NCI-H1694 (cell line): ENCODE data around the gene OLFML1.

Experiments used
- DNase-seq: peaks from one replicate; lab custom pipeline; 2025; lab: John Stamatoyannopoulos, UW

Gene OLFML1

DNA sequence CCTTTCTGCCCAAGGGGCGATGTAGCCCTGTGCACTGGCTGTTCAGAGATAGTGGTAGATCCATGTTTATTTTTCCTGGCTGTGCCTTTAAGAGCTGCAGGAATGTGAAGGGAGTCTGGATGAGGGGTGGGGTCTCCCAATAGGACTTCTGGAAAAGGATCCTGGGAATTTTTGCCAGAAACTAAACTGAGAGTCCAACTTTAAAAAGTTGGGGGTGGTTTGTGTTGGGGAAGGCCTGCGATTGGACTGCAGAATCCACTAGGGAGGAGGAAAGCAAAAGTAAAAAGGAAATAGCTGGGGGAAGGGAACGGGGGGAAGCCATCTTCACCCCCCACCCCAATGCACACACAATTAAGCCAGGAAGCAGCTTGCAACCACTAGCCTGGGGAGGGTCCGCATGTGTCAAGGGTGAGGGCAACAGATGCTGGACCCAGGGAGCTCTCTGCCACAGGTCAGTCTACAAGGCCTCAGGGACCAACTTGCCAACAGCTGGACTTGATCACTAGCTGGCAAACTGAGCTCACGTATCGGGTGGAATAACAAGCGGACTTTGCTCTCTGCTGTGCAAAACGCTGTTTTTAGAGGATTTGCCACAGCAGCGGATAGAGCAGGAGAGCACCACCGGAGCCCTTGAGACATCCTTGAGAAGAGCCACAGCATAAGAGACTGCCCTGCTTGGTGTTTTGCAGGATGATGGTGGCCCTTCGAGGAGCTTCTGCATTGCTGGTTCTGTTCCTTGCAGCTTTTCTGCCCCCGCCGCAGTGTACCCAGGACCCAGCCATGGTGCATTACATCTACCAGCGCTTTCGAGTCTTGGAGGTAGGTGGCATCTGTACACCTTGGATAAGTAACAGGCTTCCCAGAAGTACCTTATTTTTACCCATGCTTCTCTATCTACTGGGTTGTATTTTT lies at the start of gene OLFML1:
TSS of gene OLFML1 (plus strand) at position 321 of the 912 bp plus-strand sequence. CDS start at position 691, 370 bp downstream.
- no peak for DNase-seq

DNA sequence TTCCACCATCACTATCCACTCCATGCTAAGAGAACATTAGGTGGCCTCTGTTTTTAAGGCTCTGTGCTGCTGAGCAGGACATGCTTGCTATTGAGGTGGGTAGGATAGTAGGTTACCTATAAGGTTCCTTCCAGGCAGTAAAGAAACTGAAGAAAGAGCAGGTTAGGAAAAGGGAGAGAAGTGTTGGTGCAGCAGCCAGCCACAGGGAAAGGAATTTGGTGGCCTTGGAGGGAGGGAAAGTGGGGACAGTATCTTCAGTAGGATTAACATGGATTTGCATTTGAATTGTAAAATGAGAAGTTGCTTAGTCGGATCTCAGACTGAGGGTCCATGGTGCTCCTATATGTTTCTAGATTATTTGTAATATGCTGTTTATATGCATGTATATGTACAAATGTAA lies 49.2 kb upstream of the OLFML1 start:
- DNase-seq = no peak

DNA sequence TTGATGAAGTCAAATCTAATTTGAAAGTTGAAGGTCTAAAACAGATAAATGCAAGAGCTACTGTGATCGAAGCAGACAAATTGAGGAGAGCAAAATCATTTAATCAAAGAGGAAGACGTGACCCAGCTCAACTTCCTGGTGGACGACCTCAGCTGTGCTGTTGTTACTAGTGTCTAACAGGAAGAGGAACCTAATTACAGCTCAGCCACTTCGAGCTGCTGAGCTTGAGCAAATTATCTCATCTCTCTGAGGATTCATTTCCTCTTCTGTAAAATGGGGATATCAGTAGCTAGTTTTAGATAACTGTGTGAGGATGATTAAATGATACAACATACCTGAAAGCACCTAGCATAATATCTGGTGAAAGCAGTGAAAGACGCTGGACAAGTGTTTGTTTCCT lies 48.6 kb upstream of the OLFML1 start:
- no peak for DNase-seq

DNA sequence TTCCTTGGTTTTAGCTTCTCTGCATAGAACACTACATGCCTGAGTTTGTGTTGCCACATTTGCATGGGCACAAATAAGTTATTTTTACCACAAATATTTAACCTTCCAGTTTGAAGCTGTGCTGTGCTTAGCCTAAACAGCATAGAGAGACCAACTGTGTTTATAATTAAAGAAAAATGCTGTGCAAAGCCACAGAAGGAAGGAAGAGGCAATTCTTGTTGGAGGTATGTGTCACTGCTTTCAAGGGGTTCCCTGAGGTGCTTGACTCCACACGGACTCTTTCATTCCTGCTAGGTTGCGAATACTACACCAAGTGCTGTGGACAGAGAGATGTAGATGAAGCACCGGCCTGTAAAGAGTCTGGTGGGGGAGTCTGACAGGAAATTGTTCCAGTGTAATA lies 47.6 kb upstream of the OLFML1 start:
- no peak for DNase-seq

DNA sequence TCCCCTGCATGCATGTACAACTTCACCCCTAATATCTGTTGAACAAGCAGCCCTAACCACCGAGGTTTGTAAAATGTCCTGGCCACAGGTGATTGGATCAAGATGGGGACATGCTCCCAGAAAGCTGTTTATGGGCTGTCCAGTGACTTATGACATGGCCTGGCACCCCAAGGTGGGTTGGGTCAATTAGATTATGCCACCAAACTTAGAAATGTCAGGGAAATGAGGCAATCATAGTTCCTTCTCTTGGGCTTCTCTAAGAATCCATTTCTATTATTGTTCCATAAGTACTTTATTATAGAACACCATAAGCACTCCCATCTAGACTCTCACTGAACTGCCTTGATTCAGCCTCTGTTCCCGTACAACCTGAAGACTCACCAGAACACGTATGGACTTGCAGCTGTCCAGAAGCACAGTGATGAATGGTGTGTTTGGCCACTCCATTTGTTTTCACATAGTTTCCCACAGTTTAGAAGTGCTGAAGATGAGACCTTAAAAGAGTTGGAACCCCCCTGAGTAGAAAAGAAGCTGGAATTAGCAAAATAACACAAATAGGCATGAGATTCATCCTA lies 45.5 kb upstream of the OLFML1 start:
- no peak for DNase-seq

DNA sequence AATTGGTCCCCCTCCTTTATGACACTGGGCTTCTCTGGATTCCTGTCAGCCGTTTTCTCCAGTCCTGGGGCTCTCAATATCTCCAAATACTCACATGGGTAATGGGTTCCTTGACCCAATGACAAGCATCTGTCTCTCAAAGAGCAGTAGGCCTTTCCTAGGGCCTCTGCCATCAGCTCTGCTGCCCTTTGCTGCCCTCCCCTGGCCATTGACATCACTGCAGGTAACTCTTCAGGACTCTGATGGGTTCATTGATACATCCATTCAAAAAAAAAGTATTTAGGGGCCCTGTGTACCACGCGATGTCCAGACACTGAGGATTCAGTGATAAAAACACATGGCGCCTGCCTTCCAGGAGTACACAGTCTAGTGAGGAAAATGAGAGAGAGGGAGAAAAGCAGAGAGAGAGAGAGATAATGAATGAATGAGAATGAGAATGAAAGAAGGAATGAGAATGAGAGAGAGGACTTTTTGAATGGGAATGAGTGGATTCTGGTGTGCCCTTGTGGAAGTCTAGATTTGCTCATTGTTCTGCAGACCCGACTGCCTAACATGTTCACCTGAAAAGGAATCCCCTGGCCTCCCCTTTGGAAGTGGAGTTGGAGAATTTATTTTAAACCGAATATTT lies 42.6 kb upstream of the OLFML1 start:
- peak; percentile 21 for DNase-seq

DNA sequence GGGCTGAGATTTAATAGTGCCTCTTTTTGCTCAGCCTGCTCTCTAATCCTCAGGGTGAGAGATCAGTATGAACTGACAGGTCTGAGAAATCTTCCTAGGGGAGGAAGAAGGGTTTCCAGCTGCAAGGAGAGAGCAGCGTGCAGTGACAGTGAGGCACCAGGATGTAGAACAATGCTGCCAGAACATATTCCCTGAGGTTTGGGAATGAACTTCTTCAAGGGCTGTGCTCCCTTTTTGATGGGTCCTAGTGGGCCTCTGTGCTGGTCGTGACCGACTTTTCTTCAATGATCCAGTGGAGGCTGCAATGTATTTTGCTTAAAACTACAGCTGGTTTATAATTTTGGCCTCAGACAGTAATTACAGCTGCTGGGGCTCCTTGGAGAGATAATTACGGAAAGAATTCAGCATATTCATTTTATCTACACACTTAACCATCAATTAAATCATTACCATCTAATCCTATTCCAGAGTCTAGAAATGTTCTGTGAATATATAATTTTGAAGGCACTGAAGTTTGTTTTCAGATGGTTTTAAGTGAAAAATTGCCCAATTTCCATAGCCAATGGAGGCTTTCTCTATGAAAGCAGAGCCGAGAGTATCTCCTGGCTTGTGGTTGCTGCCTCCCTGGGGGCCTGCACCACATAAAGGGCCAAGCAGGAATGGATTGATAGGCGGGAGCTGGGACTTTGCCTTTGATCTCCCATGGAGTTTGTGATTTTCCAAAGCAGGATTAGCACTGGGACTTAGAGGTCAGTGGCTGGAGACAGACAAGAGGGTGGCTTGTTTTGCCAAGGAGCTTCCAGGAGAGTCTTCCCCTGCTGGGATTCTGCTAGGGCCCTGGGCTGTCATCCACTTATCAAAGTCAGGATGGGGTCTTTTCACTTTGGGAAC lies 41.0 kb upstream of the OLFML1 start:
- DNase-seq = no peak

DNA sequence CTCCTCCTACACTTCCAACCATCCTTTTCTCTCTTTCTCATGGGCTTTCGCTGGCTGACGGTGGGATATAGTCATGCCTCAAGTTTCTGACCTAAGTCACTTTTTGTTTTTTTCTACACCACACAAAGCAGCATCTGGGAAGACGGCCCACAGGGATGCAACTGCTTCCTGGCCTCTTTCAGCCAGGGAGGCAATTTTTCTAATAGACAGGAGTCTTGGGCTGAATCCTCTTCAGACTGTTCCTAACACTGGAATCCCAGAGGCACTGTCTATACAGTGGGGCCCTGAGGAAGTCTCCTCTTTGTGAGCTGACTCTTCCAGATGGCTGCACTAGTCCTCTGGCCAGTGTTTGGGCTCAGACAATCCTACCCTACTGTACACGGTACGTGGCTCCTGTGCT lies 39.7 kb upstream of the OLFML1 start:
- no peak for DNase-seq

DNA sequence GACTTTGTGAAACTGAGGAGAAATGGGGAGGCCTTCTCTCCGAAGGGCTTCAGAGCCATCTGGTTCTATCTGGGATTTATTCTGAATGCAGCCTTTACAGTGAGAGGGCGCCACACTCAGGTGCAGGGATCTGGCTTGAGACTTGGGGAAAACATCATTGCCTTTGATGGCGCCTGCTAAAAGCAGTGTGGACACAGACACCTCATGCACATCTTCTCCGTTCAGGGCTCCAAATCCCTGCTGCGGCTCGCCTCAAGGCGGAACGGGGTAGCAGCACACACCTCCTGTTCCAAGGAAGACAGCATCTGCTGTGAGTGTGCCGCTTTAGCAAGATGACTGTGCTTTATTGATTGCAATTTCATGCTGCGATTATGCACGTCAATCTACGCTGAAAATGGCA lies 37.1 kb upstream of the OLFML1 start:
- DNase-seq = no peak

DNA sequence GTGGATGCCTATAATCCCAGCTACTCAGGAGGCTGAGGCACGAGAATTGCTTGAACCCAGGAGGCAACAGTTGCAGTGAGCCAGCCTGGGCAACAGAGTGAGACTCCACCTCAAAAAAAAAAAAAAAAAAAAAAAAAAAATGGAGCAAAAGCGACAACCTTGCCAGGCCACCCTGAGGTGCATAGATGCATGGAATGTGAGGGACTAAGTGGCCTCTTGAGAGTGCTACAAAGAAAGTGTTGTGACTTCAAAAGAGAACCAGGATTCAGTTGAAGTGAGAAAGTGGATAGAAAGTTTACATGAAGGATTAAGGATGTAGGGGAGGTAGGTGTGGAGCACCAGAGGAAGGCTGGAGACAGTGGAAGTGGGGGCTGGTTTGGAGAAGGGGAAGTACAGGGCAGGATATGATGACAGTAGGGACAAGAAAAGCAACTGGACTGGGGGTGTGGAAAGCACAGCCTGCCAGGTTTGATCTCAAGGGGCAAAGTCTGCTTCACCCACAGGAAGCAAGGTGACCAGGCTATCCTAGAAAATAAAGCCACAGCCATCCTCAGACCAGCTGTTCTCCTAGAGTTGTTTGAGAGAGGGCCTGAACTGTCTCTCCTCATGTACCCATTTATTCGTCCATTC lies 36.0 kb upstream of the OLFML1 start:
- no peak for DNase-seq

DNA sequence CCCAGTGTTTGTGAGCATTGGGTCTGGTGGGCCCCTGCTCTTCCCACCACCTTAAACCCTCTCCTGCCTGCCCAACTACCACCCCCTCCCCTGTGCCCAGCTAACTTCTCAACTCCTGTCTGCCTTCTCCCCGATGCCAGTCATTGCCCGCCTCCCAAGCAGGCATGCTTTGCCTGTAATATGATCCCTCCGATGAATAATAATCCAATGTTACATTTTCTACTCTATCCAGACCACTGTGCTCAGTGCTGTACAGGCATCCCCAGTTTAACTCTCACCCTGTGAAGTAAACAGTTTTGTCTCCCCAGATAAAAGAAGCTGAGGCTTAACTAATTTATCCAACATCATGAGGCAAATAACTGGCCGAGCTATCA lies 35.5 kb upstream of the OLFML1 start:
- no peak for DNase-seq

DNA sequence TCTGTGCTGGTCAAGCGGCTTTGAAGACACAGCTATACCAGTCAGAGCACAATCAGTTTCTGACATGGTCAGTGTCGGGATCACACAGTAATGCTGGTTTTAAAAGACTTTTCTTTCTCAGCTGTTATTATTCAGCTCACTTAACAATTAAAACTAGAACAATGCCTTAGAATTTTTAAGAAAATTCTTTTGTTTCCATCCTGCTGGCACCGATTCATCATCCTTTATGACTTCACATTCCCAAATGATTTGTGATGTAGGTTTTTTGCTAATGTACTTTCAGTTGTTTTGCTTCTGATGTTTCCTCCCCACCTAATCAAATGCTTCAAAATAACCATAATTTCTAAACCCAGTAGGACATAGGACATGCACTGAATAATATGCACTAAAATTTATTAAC lies 34.5 kb upstream of the OLFML1 start:
- DNase-seq = no peak

DNA sequence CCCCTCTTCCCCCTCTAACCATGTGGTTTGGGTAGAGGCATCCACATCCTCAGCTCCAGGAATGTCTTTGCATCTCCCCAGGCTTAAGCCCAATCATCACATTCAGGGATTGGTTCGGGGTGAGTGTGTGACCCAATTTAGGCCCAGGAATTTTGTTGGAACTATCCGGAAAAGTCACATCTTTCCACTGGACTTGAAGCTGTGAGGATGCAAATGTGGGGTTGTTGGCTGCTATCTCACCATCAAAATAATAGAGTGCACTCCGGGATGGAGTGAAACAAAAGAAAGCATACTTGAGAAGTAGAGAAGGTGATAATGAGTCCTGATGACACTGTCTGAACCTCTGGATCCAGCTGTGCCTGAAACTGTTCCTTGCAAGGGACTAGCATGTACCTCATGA lies 33.8 kb upstream of the OLFML1 start:
- no peak for DNase-seq

DNA sequence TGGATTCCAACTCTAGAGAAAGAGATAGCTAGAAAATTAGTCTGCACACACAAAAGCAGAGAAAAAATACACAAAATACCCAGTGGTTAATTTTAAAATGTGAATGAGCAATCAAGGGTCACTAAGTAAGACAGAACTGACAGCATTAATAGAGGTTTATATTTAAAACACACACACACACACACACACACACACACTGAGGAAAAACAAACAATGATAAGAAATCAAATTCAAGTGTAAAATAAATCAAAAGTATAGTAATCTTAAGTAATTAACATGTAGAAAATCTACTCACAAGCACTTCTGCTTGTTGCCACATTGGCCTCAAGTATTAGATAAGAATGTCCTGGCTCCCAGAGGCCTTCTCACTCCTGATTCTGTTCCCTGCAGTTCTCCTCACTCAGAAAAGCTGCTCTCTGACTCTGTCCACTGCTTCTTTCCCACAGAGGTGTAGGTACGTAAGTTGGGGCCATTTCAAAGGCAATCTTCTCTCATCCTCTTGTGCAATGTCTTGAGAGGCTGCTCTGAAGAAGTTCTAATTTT lies 33.3 kb upstream of the OLFML1 start:
- DNase-seq = no peak

DNA sequence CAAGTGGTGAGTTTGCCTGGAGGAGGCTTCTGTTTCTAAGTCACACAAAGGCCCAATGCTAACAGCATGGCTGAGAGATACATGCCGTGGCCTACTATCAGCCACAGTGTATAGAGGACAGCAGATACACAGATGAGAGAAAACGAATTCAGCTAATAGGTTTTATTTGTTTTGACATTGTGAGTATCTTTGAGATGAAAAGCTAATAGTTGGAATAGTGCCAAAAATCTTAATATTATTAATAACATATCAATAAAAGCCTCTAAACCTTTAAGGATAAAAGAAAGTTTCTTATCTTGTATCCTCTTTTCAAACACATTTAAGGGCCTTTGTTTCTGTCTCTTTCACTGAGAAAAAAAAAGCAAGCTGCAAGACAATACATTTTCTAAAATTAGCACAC lies 30.5 kb upstream of the OLFML1 start:
- no peak for DNase-seq

DNA sequence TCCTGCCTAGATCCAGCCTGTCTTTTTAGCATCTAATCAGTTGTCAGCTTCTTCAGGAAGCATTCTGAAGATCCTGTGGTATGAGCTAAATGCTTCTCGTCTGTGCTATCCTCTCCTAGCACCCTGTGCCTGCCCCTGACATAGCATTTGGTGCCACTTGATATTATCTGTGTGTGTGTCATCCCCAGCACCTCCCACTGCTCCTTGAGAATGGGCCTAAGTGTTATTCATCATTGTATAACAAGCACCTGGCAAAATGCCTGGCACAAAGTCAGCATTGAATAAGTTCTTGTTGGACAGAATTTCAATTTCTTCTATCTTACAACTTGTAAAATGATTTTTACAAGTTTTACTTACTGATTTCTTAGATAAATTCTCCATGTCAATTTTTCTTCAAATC lies 28.1 kb upstream of the OLFML1 start:
- no peak for DNase-seq

DNA sequence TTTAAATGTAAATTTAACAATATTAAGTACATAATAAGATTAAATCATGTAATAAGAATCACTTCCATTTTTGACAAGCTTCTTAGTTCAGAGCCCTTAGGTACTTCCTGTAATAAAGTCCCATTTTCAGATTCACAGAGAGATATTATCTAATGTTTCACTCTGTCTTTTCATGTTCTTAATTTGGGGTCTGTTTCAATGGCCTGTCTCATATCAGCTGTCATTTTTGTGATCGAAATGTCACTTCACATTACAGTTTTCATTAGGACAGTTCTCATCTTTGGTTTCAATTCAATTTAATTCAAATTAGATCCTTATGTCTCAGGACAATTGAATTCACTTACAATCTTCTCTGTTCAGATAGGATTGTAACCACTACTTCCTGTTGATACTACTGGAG lies 22.6 kb upstream of the OLFML1 start:
- DNase-seq = no peak

DNA sequence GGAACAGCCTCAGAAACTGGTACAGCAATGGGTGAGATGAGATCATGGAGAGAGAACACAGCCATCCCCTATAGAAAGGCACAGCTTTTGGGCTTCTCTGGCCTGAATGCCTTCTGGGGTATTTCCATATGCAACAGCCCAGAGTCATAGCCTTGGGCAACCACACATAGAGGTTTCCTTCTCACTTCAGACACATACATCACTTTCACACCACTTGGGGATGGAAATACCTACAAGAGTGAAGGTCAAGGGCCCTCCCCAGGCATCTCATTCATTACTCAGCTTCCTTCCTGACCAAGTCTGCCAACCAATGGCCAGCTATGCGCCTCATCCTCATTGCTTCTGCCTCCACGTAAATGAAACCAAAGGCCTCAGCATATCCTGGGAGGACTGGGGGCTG lies 17.7 kb upstream of the OLFML1 start:
- no peak for DNase-seq

DNA sequence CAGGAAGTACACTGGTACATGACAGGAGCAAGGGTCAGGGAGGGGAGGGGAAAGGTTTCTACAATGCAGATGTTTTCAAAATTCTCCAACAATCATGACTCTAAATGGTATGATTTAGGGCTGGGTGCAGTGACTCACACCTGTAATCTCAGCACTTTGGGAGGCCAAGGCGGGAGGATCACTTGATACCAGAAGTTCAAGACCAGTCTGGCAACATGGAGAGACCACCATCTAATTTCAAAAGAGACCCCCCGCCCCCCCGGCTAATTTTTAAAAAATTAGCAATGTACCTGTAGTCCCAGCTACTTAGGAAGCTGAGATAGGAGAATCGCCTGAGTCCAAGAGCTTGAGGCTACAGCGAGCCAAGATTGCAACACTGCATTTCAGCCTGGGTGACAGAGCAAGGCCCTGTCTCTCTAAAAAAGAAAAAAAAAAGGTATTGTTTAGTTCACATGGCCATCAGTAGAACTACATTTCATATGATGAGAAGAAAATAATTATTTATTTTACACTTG lies 15.9 kb upstream of the OLFML1 start:
- no peak for DNase-seq

DNA sequence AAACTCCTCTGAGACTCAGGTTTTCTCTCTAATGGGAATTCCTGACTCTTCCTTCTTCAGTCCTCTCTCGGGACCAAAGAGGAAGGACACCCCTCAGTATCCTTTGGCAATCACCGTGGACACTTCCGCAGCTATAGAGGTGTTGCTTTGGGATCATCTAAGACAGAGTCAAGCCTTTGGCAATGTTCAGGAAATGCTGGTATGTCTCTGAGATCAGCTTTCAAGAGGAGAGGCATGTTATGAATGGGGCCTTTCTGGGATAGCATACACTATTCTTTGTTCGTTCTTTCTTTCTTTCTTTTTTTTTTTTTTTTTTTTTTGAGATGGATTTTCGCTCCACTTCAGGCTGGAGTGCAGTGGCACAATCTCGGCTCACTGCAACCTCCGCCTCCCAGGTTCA lies 14.2 kb upstream of the OLFML1 start:
- DNase-seq = no peak

DNA sequence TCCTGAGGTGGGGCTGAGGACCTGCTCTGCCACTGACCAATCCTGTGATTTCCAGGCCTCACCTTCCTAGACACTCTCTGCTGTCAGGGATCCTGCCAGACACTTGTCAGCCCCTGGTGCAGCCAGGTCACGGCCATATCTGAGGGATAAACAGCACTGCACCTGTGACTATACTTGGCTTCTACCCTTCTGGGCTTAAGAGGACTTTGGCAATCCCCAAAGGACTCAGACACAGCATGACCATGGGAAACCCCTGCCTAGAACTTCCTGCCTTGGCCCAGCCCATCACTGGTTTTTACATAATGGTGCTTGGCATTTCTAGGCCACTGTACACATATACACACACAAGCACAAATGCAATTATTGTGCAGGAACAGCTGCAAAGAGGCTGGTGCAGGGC lies 11.6 kb upstream of the OLFML1 start:
- no peak for DNase-seq
